Middle frontal gyrus (tissue), 1 donor: ENCODE results near the gene LAPTM5.

Experiments used
- DNase-seq: peaks from one replicate; pipeline ENCODE4 v3.0.0-alpha.2; 2015; ENCODE audit warnings: low spot score; ENCODE audit errors: extremely low spot score

The LAPTM5 gene

DNA sequence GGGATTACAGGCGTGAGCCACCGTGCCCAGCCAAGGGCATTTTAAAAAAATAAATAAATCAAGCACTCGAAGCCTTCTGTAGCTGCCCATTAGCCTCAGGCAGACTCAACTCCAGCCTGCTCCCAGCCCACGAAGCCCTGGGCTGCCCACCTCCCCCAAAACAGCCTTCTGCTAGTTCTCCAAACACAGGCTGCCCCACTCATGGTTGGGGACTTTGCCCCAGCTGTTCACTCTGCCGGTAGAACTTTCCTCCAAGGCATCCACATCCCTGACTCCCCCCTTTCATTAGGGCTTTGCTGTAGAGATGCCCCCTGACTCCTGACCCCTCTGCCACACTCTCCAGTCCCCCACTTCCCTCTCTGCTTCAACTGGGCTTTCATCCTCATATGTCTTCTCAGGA is 29.7 kb upstream of the LAPTM5 start:
- no peak for DNase-seq

DNA sequence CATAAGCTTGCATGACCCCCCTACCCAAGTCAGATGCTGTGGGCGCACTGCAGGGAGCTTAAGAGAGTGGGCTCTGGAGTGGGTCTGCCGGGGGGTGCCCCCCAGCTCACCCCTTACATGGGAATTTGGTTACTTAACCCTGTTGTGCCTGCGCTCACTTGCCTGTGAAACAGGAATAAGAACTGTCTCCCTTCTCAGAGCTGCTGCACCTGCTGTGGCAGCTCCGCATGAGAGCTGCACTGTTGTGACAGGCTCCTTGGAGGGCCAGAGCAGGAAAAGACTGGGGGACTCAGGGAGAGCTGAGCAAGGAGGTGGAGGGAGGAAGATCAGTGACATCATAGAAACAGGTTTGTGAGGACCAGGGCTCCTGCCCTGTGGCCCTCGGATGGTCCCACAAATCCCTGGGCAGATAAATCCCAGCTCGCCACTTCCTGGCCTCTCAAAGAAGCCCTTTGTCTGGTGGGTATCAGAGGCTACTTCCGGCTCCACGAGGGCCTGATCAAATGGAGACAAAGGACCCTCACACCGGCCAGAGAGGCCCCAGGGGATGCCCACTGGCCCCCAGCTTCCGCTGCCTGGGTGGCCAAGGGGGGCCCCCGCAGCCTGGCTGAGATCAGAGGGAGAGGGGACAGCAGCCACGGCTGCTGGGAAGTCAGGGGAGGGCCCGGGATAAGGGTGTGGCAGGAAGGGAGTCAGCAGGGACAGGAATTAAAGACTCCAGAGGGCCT is 28.9 kb upstream of the LAPTM5 start:
- no peak for DNase-seq

DNA sequence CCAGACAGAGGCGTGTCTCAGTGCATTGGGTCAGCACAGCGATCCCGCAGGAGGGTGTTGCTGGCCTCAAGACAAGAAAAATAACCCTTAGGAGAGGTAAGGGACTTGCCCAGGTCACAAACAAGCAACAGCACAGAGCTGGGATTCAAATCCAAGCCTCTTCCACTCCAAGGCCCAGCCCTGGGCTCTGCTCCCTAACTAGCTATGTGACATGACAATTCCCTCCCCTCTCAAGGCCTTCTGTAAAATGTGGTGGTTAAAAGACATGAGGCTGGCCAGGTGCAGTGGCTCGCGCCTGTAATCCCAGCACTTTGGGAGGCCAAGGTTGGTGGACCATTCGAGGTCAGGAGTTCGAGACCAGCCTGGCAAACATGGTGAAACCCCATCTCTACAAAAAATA is 28.1 kb upstream of the LAPTM5 start:
- DNase-seq, result no peak

DNA sequence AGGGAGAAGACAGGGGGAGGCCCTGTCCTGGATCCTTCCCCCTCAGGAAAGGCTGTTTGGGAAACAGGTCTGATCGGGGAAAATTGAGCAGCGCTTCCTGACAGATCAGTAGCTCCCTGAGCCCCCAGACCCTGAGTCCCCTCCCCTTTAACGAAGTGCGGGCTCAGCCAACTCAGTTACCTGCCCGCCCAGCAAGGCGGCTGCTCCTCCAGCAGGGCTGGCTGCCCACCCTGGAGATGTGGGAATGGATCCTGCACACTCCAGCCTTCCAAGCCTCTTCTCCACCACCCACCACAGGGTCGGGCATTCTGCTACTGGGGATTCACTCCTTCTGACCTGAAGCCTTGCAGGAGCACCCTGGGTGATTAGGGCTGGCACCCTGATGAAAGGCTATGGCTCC is 27.6 kb upstream of the LAPTM5 start:
- DNase-seq, result no peak

DNA sequence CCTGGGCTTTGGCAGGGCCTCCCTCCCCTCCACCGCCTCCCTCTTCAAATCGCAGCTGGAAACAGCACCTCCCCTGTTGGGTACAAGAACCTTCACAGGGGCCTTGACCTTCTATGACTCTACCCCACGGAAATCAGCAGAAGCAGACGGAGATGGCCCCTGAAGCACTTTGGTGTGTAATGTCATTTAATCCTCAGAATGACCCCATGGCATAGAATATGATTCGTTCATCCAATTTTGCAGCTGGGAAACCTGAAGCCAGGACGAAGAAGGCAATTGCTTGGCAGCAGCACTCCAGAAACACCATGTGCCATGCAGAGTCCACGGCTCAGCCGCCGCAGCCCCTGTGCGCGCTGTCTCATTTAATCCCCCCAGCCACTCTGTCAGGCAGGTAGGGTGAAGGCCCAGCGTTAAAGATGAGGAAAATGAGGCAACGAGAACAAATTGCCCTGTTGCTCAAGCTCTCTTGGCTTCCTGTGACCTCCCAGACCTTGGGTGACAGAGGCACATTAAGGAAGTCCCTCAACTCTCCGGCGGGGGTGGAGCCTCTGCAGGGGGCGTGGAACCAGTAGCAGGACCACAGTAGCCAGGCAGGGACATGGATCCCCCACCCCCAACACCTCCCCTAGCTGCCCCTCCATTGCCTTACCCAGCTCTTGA is 25.8 kb upstream of the LAPTM5 start:
- no peak for DNase-seq

DNA sequence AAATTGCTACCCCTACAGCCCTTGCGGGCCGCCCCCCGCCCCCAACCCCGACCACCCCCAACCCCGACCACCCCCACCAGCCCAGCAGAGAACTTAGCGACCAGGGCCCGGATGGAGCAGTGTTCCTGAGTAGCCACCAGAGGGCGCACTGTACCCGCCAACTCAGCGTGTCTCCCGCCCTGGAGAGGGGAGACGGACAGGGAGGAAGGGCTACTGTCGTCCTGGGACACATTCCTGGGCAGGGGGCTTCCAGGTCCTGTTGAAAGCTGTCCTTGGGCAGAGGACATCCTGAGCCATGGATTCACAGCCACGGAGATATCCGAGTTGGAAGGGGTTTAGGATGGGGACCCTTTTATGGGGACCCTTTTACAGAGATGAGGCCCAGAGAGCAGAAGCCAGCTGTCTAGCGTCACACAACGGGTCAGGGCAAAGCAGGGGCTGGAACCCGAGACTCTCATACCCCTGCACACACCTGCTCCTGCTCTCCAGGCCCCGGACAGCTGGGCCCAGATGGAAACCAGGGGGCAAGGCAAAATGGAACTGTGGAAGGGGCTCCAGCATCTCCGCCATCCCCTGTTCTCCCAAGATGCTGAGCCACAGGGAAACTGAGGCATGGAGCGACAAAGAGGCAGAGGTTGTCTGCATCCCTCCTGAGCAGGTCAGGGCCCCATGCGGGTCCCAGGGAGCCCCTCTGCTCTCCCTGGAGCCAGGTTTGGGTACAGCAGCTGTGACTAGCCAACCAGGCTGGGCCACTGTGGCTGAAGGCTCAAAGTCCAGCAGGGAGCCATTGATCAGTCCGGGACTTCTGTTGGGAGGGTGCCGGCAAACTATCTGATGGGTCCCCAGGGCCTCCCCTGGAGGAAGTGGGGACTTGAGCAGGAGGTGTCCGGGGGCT is 25.0 kb upstream of the LAPTM5 start:
- DNase-seq, result peak; percentile 47

DNA sequence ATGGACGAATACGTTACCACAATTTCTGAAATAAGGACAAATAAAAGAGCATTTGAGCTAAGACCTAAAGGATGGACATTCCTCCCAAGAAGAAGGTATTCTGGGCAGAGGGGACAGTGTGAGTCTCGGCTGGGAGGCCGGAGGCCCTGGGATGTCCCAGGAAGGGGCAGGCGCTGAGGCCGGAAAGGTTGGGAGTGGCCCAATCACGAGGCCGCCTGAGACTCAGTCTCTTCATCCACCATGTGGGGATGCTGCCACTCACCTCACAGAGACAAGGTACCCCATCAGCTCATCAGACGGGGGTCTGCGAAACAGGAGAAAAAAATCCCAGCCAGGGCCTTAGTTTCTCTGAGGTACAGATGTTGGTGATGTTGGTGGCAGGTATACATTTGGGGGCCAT is 24.3 kb upstream of the LAPTM5 start:
- DNase-seq, result no peak

DNA sequence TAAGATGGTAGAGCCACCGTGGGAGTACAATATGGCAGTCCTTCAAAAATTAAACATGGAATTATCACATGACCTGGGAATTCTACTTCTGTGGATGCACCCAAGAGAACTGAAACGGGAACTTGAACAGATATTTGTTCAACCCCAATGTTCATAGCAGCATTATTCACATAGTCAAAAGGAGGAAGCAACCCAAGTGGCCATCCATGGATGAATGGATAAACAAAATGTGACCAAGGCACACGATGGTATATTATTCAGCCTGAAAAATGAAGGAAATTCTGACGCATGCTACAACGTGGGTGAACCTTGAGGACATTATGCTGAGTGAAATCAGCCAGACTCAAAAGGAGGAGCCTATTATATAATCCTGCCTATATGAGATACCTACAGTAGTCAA is 22.8 kb upstream of the LAPTM5 start:
- DNase-seq, result no peak

DNA sequence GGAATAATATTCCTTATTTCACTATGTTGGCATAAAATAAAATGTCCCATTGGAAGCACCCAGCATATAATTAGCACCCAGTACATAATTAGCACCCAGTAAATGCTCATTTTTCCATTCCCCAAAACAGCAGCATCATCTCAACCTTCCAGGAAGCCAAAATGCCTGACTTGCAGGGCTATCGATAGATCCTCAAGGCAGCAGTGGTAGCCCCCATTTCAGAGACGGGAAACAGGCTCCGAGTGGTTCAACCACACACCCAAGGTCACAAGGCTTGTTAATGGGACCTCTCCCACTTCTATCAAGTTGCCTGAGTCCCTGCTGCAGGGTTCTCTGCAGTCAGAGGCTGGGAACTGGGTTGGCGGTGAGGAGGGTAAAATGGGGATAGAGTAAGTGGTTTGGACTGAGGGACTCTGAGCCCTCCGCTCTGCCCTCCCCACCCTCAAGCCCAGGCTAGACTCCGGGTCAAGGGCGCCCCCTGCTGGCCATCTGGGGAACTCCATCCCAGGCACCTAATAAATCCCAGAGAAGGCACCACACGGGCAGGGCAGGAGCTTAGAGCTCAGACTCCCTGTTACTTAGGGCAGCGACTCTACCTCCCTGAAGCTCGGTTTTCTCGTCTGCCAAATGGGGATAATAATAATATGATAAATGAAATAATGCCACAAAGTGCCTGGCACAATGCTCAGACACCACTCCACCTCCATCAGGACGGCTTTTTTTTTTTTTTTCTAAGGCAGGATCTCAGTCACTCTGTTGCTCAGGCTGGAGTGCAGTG is 21.9 kb upstream of the LAPTM5 start:
- peak; percentile 68 for DNase-seq

DNA sequence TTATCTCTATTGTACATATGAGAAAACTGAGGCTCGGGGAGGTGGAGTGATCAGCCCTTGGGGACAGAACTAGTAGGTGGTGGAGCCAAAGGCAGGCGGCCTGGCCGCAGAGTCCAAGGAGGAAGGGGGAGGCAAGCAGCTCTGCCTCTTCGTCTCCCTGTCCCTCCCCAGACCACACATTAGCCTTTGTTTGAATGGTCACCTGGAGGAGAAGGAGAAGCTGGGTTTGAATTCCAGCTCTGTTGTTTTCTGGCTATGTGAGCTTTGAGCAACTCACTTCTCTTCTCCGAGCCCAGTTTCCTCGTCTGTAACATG is 21.4 kb upstream of the LAPTM5 start:
- DNase-seq, result no peak

DNA sequence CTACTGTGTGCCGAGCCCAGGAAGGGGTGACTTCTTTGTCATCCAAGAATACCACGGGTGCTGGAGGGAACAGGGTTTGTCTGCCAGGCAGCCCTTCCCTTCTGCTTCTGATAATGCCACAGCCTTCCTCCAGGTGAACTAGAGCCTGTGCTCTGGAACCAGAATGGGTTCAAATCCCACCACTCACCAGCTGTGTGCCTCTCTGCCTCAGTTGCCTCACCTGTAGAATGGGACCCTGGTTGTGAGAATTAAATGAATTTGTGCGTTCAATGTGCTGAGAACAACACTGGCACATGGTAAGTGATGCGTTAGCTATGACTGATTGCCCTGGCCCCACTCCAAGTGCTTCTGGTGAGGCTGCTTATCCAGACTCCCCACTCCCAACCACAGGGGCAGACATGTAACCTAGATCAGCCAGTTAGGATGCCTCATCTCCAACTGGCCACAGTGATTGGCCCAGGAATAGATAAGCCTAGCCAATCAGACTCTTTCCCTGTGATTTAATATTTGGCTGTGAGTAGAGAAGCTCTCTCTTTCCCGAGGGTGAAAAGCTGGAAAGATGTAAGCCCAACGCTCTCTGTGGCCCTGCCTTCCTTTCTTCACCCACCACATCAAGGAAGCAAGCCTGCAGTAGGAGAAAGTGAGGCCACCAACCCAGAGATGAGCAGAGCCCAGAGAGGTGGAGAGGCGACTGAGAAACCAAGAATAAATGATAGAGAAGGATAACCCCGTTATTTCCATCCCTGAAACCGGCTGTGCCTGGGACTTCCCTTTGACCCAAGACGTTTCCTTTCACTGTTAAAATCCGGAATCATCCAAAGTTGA is 20.8 kb upstream of the LAPTM5 start:
- no peak for DNase-seq

DNA sequence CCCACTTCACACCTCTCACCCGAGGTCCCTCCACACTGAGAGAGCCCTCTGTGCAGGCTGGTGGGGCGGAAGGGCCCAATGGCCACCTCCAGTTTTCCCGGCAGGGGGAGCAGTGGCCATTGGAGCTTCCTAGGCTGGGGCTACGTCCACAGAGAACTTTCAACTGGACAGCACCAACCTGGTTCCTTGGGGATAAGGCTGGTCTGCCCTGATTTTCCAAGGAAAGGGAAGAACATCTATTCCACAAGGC is 20.3 kb upstream of the LAPTM5 start:
- no peak for DNase-seq

DNA sequence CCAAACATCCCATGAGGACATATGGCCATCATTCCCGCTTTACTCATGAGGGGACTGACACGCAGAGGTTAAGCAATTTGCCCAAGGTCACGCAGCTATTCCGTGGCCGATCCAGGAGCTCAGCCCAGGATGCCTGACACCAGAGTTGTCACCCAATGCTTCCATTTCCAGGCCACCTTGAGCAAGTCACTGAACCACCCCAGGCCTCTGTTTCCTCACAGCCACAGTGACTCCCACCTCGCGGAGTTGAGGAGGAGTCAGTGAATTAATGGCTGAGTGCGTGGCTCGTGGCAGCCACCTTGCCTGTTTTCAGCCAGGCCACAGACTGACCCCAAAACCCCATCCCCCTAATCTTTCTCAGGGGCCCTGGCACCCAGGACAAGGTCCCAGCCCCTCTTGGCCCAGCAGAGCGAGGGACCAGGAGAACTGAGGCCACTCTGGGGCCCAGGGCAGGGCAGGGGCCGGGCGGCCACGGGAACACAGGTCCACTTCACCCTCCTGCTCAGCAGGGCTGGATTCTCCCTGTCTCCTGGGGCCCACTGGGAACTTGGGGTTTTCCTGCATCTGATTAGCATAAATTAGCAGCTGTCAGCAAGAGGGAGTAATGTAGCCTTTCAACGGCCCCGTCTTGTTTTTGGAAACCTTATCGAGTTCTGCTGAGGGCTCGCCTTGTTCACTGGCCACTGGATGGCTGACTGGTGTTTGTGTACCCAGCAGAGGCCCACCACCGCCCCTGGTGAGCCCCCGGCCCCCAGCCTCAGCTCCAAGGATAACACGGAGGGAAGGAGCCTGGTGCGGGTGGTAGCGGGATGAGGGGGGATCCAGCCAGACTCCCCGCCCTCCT is 19.7 kb upstream of the LAPTM5 start:
- no peak for DNase-seq

DNA sequence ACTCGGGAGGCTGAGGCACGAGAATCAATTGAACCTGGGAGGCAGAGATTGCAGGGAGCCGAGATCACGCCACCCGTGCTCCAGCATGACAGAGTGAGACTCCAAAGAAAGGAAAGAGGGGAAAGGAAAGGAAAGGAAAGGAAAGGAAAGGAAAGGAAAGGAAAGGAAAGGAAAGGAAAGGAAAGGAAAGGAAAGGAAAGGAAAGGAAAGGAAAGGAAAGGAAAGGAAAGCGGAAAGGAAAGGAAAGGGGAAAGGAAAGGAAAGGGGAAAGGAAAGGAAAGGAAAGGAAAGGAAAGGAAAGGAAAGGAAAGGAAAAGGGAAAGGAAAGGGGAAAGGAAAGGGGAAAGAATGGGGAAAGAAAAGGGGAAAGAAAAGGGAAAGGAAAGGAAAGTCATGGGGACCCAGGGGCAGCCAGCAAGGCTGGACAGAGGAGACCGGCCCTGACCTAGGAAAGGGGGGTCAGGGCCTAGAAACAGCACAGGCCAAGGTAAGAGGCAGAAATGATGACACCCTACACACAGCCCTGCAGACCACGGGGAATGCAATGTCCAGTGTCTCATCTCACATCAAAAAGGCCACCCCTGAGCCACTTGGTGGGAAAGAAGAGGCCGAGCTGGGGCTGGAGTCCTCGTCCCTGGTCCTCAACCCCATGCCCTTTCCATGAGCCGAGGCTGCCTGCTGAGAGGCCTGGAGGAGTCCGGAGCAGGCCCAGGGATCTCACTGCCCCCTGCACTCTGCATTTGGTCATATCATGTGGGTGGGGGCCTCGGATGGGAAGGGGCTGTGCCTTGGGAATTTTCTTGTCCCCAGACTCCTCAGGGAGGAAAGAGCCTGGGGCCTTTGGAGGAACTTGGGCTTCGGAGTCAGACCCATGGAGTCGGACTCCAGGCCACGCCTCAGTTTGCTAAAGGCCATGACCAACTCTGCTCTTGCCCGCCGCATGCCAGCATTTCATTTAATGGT is 18.8 kb upstream of the LAPTM5 start:
- no peak for DNase-seq

DNA sequence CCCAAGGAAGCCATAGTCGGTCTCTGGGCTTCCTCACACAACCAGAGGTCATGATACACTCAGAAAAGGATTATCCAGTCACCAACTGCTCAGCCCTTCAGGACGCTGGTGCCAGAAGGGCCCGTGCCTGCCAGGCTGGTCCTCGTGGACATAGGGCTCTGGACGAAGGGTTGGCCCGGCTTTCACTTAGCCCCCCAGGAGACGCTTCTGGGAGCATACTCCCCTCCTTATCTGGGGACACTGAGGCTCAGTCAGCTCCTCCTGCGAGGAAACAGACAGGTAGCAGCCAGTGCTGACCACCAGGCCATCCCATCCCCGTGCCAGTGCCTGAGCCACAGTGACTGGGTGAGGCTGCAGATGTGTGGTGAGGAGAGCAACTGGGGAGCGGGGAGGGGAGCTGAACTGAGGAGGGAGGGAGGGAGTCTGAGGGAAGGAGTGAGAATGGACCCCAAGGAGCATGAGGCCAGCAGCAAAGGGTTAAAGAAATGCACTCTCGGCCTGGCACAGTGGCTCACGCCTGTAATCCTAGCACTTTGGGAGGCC is 17.9 kb upstream of the LAPTM5 start:
- no peak for DNase-seq

DNA sequence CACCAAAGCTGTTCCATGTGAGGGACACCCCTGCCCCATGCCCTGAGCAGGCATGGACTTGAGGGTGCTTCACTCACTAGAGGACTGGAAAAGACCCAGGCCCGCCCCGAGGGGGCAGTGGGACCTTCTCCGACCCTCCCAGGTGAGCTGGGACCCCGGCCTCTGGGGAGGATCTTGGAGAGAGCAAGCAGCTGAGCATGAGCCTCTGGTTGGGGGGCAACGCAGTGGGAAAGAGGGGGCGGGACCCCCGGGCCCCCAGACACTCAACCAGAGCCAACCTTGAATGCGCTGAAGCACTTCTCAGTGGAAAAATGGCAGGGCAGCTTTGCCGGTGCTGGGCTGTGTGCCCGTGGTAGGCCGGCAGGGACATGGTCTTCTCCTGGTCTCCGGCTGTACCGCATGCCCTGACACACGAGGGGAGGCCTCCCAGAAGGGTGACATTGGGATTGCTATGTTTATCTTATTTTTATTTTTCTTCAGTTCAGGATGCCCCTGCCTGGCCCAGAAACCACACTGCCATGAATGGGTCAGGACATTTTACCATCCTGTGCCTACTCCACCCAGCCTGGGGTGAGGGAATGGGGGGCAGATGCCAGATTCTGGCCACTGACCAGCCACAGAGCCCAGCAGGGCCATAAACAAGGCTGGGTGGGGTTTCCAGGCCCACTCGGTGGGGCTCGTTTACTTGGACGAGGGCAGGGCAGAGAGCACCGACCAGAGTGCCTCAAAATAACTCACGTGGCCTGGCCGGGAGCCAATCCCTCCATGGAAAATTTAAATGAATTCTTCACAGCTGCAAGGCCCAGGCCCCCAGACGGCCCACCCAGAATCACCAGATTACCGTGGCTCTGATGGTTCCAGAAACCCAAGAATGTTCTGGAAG is 17.2 kb upstream of the LAPTM5 start:
- no peak for DNase-seq

DNA sequence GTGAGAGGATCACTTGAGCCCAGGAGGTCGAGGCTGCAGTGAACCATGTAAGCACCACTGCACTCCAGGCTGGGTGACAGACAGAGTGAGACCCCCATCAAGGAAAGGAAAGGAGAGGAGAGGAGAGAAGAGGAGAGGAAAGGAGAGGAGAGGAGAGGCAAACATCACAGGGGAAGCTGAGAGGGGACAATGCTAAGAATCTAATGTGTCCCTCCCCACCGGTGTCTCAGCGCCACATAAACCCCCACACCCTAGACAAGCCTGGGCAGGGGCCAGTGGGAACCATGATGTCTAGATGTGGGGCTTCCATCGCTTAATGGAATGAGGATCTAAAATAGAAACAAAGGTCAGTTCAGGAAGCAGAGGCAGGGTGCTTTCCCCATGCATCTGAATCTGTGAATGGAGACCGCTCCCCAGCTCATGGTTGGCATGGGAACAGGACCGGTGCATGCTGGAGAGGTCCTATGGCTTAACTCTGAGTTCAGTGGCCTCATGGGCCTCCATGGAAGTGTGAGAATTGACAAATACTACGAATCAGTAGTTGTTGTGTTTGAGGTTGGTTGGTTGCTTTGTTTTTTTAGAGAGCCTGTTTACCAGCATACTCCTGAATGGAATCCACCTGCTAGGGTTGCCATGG is 16.3 kb upstream of the LAPTM5 start:
- no peak for DNase-seq
